Measurements from ENCODE around the gene SEC24B. TPM values are rescaled to one million over a fixed set of nuclear protein-coding genes. Genes with fewer than 3 reads are reported as not detected.

SEC24B gene
- total RNA-seq, 1 experiment from 2014 or later, result 27.1 TPM

DNA sequence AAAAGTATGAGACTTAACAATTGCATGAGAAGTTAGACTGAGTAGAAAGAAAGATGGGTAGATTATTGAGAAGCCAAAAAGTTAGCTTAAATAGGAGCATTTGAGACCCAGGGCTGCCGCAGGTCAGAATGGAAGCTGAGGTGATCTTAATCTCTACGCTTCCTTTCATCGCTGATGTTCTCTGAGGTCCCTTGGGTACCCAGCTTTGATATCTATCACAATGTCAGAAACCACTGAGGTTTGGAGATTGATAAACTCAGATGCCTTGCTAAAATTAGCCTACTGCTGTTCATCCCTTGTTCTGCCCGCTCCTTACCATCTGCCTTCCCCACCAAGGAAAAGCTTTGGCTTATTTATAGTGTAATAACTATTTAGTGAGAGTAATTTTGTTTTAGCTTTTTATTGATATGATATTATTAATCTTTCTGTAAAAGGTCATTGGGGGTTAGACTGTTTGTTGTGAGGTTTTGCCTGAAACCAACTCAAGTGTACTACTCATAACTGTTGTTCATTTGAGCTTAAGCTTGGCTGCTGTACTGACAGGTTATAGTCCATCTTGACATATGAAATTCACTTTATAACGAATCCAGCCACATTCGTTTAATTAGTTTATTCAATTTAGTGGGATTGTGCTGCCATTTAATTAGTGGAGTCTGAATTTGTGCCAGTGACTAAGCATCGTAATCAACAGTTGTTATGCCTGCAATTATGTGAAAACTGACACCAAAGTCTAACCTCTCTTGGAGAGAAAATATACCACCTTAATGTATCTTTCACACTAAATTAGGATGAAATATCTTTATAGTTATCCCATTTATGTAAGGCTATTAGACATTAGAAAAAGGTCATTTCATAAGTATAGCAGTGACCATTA, 141.6 kb downstream of the SEC24B start:
- Histone ChIP-seq H3K27ac (ENCODE audit: insufficient read length, low read depth, low read length) (no peak overlapping the region), H3K9me3 (ENCODE audit: control insufficient read depth, low read depth, low read length) (no peaks in the 10 kb centered on the region), H3K79me1 (ENCODE audit: insufficient read depth, low read depth, low read length, poor library complexity, severe bottlenecking) (no peaks in the 10 kb centered on the region), H2BK20ac (ENCODE audit: low read depth, low read length, poor library complexity, severe bottlenecking) (no peak overlapping the region), H2BK120ac (ENCODE audit: low read depth, low read length, poor library complexity, severe bottlenecking) (no peak overlapping the region), H4K20me1 (ENCODE audit: control insufficient read depth, insufficient read depth, insufficient read length) (no peaks in the 10 kb centered on the region), H2AK5ac (ENCODE audit: insufficient read length, low read length) (no peak overlapping the region), H3K9ac (ENCODE audit: extremely low read depth, insufficient read length, low read length) (no peak overlapping the region), H4K91ac (ENCODE audit: insufficient read length, low read depth, low read length) (no peak overlapping the region), H3K4ac (ENCODE audit: low read depth, low read length) (no peak overlapping the region), H3K23ac (ENCODE audit: insufficient read length, low read depth, low read length) (no peak overlapping the region), H3K27me3 (ENCODE audit: insufficient read depth, low read length) (no peaks in the 10 kb centered on the region), H3K18ac (ENCODE audit: insufficient read length, low read depth, low read length) (no peak overlapping the region), H4K5ac (ENCODE audit: insufficient read length, low read depth, low read length) (no peak overlapping the region), H4K8ac (replicated peaks; ENCODE audit: insufficient read length, low read depth, low read length) (no peak overlapping the region), H2BK12ac (ENCODE audit: insufficient read length, low read depth, low read length) (no peak overlapping the region), H3K4me2 (ENCODE audit: insufficient read depth, insufficient read length, low read length) (no peak overlapping the region), H3K4me1 (ENCODE audit: insufficient read depth, low read length) (no peaks in the 10 kb centered on the region), H3K56ac (ENCODE audit: insufficient read length, low read depth, low read length) (no peak overlapping the region), H3T11ph (ENCODE audit: low read length) (no peak overlapping the region), H3K14ac (ENCODE audit: insufficient read depth, low read length) (no peak overlapping the region), H3K79me2 (ENCODE audit: insufficient read depth, low read length) (no peaks in the 10 kb centered on the region; the same call in 1 of the 2 replicates), H2BK15ac (ENCODE audit: low read depth, low read length) (no peak overlapping the region), H2AFZ (ENCODE audit: low read length) (no peak overlapping the region), H3K23me2 (ENCODE audit: insufficient read length, low read depth, low read length, poor library complexity, severe bottlenecking) (no peaks in the 10 kb centered on the region), H2BK5ac (ENCODE audit: insufficient read length, low read length) (no peak overlapping the region)
- no peak for DNase-seq
- Mint-ChIP-seq H3K27ac (no peak overlapping the region), H3K4me1 (no peaks in the 10 kb centered on the region), H3K27me3 (ENCODE audit: low read depth) (no peaks in the 10 kb centered on the region), H3K36me3 (ENCODE audit: insufficient read depth in 1 of 3, low read depth in 3 of 3) (no peaks in the 10 kb centered on the region; a peak in 1 of 7 replicates), H3K4me3 (no peak overlapping the region), H3K9me3 (no peaks in the 10 kb centered on the region; a peak in 1 of 5 replicates)
- no CpG with 5 or more reads among the region's 7 CpGs for WGBS (ENCODE audit: extremely low coverage, insufficient read length, low lambda C conversion rate)
- TF ChIP-seq, protein P1, sequence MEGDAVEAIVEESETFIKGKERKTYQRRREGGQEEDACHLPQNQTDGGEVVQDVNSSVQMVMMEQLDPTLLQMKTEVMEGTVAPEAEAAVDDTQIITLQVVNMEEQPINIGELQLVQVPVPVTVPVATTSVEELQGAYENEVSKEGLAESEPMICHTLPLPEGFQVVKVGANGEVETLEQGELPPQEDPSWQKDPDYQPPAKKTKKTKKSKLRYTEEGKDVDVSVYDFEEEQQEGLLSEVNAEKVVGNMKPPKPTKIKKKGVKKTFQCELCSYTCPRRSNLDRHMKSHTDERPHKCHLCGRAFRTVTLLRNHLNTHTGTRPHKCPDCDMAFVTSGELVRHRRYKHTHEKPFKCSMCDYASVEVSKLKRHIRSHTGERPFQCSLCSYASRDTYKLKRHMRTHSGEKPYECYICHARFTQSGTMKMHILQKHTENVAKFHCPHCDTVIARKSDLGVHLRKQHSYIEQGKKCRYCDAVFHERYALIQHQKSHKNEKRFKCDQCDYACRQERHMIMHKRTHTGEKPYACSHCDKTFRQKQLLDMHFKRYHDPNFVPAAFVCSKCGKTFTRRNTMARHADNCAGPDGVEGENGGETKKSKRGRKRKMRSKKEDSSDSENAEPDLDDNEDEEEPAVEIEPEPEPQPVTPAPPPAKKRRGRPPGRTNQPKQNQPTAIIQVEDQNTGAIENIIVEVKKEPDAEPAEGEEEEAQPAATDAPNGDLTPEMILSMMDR (conservative IDR thresholded peaks at IDR 0.05), result no peak

All from H9 (cell line).